ENCODE measurements around the gene PSTK.

Gene PSTK

GRCh38 chr10:122990278-122990677, 10.1 kb downstream of the PSTK start:
- in situ Hi-C loops (cut with MboI; ENCODE audit: low sequenced_read_pairs): no loop called here

GRCh38 chr10:122992031-122992585, 11.9 kb downstream of the PSTK start:
- in situ Hi-C loops (cut with MboI; ENCODE audit: low sequenced_read_pairs): no loop called here

GRCh38 chr10:122993797-122994336, 13.7 kb downstream of the PSTK start:
- in situ Hi-C loops (cut with MboI; ENCODE audit: low sequenced_read_pairs): no loop called here

- in situ Hi-C loops (cut with MboI; ENCODE audit: low sequenced_read_pairs): no loop called here
Measured at GRCh38 chr10:122995936-122996335, 15.7 kb downstream of the PSTK start.

GRCh38 chr10:122997864-122998263, 17.7 kb downstream of the PSTK start:
- in situ Hi-C loops (cut with MboI; ENCODE audit: low sequenced_read_pairs): no loop called here

GRCh38 chr10:122998360-122998917, 18.2 kb downstream of the PSTK start:
- in situ Hi-C loops (cut with MboI; ENCODE audit: low sequenced_read_pairs): no loop called here

GRCh38 chr10:122998934-122999333, 18.7 kb downstream of the PSTK start:
- in situ Hi-C loops (cut with MboI; ENCODE audit: low sequenced_read_pairs): no loop called here

- in situ Hi-C loops (cut with MboI; ENCODE audit: low sequenced_read_pairs): no loop called here
Measured at GRCh38 chr10:122999347-122999746, 19.1 kb downstream of the PSTK start.

- in situ Hi-C loops (cut with MboI; ENCODE audit: low sequenced_read_pairs): no loop called here
Measured at GRCh38 chr10:123000155-123000554, 20.0 kb downstream of the PSTK start.

GRCh38 chr10:123001370-123001769, 21.2 kb downstream of the PSTK start:
- in situ Hi-C loops (cut with MboI; ENCODE audit: low sequenced_read_pairs): no loop called here

GRCh38 chr10:123004298-123004697, 24.1 kb downstream of the PSTK start:
- in situ Hi-C loops (cut with MboI; ENCODE audit: low sequenced_read_pairs): no loop called here

GRCh38 chr10:123007558-123008354, 27.6 kb downstream of the PSTK start:
- in situ Hi-C loops (cut with MboI; ENCODE audit: low sequenced_read_pairs): no loop called here

- in situ Hi-C loops (cut with MboI; ENCODE audit: low sequenced_read_pairs): no loop called here
Measured at GRCh38 chr10:123008355-123009104, 28.3 kb downstream of the PSTK start, which contains the start of the genes ACADSB and IKZF5. ACADSB (plus strand) TSS chr10:123009006; CDS start chr10:123009030, 24 bp downstream. IKZF5 (minus strand) TSS chr10:123008795; CDS start chr10:122998625, 10,170 bp downstream.

- in situ Hi-C loops (cut with MboI; ENCODE audit: low sequenced_read_pairs): no loop called here
Measured at GRCh38 chr10:123009105-123009820, 29.1 kb downstream of the PSTK start.

GRCh38 chr10:123011987-123012386, 31.8 kb downstream of the PSTK start:
- in situ Hi-C loops (cut with MboI; ENCODE audit: low sequenced_read_pairs): no loop called here

- in situ Hi-C loops (cut with MboI; ENCODE audit: low sequenced_read_pairs): no loop called here
Measured at GRCh38 chr10:123013456-123014419, 33.5 kb downstream of the PSTK start.

- in situ Hi-C loops (cut with MboI; ENCODE audit: low sequenced_read_pairs): no loop called here
Measured at GRCh38 chr10:123014772-123015171, 34.6 kb downstream of the PSTK start.

GRCh38 chr10:123016228-123016627, 36.0 kb downstream of the PSTK start:
- in situ Hi-C loops (cut with MboI; ENCODE audit: low sequenced_read_pairs): no loop called here

- in situ Hi-C loops (cut with MboI; ENCODE audit: low sequenced_read_pairs): no loop called here
Measured at GRCh38 chr10:123017421-123018165, 37.4 kb downstream of the PSTK start.
